ENCODE measurements around the gene WDCP.

Gene WDCP

DNA sequence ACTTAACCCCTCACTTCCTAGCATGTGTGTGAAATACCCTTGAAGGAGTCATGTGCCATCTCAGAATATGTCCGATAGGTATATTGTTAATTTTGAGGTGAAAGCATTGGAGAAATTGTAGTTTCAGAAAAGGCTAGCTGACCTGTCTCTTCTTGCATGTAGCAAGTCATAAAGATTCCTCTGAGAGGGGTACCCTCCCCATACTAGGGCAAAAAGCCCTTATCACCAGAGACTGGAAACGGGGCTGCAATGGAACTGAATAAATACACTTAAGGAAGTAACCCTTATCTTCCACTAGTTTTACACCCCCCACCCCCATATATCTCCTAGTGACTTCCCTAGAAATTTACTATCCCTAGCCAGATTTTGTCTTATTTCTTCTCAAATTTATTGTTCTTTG lies 30.7 kb upstream of the WDCP start:
- Histone ChIP-seq H3K9ac (ENCODE audit: low read length) (no peak overlapping the region), H3K27me3 (ENCODE audit: control insufficient read depth, insufficient read depth, low read length) (no peaks in the 10 kb centered on the region), H3K36me3 (ENCODE audit: control insufficient read depth, insufficient read depth, low read length) (peaks cover 13% of the 10 kb centered on the region), H3K4me1 (ENCODE audit: control insufficient read depth, insufficient read depth, low read length) (peaks cover 8% of the 10 kb centered on the region), H3K27ac (ENCODE audit: low read depth, low read length) (peak overlapping the region; percentile 95), H3K4me3 (ENCODE audit: low read length) (peak overlapping the region; percentile 76)

DNA sequence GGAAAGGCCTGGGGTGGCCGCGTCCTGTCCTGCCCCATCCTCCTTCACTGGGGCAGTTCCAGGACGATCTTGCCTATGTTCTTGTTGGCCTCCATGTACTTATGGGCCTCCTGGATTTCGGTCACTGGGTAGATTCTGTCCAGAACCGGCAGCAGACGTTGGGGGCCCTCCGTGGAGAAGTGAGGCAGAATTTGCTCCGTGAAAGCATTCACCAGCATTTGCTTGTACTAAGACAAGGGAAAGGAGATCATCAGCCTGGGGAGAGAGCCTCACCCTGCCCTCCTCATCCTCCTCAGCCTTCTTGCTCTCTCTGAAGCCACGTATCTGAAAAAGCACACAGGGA lies 30.3 kb upstream of the WDCP start:
- H3K4me1 ChIP-seq (ENCODE audit: control insufficient read depth, insufficient read depth, low read length): peaks cover 8% of the 10 kb centered on the region
- H3K27ac ChIP-seq (ENCODE audit: low read depth, low read length): peak overlapping the region; percentile 95
- peak overlapping the region; percentile 76 for H3K4me3 ChIP-seq (ENCODE audit: low read length)
- no peaks in the 10 kb centered on the region for H3K27me3 ChIP-seq (ENCODE audit: control insufficient read depth, insufficient read depth, low read length)
- peaks cover 10% of the 10 kb centered on the region for H3K36me3 ChIP-seq (ENCODE audit: control insufficient read depth, insufficient read depth, low read length)
- H3K9ac ChIP-seq (ENCODE audit: low read length): peak overlapping the region; percentile 86

DNA sequence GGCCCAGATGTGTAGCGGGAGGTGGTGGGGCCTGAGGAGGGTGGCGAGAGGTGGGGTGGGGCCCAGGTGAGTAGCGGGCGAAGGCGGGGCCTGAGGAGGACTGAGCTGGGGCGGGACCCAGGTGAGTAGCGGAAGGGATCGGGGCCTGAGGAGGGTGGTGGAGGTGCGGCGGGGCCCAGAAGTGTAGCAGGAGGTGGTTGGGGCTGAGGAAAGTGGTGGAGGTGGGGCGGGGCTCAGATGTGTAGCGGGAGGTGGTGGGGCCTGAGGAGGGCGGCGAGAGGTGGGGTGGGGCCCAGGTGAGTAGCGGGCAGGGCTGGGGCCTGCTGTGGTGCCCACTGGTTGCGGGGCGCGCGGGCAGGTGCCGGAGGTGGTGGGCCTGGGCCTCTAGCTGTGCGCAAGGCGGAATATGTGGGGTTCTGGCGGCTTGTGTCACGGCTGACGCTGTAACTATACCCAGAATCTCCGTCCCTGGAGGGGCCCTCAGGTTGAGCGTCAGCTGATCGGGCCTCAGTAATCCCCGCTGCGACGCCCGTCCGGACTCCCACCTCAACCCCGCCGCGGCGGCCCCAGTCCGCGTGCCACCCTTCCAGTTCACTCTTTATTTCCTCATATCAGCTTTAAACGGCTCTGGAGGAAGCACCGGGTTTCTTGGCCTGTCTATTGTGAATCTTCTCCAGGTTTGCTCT lies 29.8 kb upstream of the WDCP start:
- peaks cover 10% of the 10 kb centered on the region for H3K36me3 ChIP-seq (ENCODE audit: control insufficient read depth, insufficient read depth, low read length)
- no peaks in the 10 kb centered on the region for H3K27me3 ChIP-seq (ENCODE audit: control insufficient read depth, insufficient read depth, low read length)
- H3K27ac ChIP-seq (ENCODE audit: low read depth, low read length): peak overlapping the region; percentile 95
- peak overlapping the region; percentile 86 for H3K9ac ChIP-seq (ENCODE audit: low read length)
- peaks cover 8% of the 10 kb centered on the region for H3K4me1 ChIP-seq (ENCODE audit: control insufficient read depth, insufficient read depth, low read length)
- peak overlapping the region; percentile 76 for H3K4me3 ChIP-seq (ENCODE audit: low read length)

DNA sequence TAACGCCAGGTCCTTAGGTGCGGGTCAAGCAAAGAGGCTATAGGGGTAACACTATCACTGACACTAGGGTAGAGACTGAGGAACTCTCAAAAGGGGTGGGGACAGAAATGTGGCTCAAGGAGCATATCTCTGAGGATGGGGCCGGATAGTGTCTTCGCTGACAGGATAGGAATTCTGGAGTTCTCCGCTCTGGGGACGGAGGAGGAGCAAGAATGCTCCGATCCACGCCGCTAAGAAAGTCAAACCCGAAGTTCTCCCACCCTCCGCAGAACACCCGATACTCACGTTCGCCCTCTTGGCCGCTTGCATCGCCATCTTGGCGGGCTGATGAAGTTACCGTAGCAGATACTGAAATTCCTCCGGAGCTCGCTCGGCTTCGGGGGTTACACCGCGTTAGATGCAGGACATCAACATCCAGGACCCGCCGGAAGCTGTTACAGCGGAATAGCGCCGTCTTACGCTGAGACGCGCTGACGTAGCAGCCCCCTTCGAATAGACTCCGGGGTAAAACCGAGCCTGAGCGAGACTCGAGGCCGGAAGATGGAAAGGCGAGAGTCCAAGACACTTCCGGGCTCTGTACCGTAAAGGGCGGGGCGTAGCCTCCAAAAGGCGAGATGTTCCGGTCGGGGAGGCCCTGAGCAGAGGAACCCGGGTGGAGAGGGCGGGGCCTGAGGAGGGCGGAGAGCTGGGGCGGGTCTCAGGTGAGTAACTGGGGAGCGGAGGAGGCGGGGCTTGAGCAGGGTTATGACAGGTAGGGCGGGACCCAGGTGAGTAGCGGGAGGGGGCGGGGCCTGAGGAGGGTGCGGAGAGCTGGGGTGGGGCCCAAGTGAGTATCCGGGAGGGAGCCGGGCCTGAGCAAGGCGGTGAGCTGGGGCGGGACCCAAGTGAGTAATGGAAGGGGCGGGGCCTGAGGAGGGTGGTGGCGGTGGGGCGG lies 29.0 kb upstream of the WDCP start, which contains the start of gene SF3B6:
TSS of gene SF3B6 (minus strand) at position 412 of the 934 bp plus-strand sequence. CDS start at position 315, 97 bp downstream.
- Histone ChIP-seq H3K27me3 (ENCODE audit: control insufficient read depth, insufficient read depth, low read length) (no peaks in the 10 kb centered on the region), H3K4me1 (ENCODE audit: control insufficient read depth, insufficient read depth, low read length) (peaks cover 8% of the 10 kb centered on the region), H3K27ac (ENCODE audit: low read depth, low read length) (peak within 1 kb of the TSS; percentile 95), H3K4me3 (ENCODE audit: low read length) (peak within 1 kb of the TSS; percentile 99), H3K36me3 (ENCODE audit: control insufficient read depth, insufficient read depth, low read length) (peaks cover 10% of the 10 kb centered on the region), H3K9ac (ENCODE audit: low read length) (peak within 1 kb of the TSS; percentile 99)

DNA sequence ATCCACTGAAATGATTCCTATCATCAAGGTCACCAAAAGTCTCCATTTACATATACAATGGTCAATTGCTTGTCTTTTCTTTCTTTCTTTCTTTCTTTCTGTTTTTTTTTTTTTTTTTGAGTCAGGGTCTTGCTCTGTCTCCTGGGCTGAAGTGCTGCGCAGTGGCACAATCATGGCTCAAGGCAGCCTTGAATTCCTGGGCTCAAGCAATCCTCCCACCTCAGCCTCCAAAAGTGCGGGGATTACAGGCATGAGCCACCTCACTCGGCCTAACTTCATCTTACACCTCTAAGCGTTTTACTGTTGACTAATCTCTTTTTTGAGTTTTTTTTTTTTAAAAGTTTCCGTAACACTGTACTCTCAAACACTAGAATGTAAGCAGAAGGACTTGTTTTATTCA lies 28.1 kb upstream of the WDCP start:
- Histone ChIP-seq H3K9ac (ENCODE audit: low read length) (no peak overlapping the region), H3K36me3 (ENCODE audit: control insufficient read depth, insufficient read depth, low read length) (peaks cover 10% of the 10 kb centered on the region)

DNA sequence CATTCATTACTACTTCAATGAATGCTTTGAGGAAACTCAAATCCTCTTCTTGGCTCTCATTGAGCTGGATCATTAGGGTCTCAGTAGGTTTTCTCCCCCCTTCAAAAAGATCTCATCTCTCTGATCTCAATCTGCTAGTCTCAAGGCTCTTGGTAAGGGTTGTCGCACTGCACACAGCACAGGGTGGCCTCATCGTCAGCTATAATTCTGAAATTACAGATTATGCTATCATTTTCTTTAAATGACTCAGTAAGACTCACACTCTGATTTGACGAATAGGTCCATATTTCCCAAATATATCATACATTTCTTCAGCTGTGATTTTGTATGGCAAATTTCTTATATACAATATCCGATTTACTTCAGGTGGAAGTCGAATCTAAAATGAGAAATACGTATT lies 26.6 kb upstream of the WDCP start:
- no peak overlapping the region for H3K27ac ChIP-seq (ENCODE audit: low read depth, low read length)
- H3K36me3 ChIP-seq (ENCODE audit: control insufficient read depth, insufficient read depth, low read length): peaks cover 12% of the 10 kb centered on the region
- no peak overlapping the region for H3K4me3 ChIP-seq (ENCODE audit: low read length)
- H3K4me1 ChIP-seq (ENCODE audit: control insufficient read depth, insufficient read depth, low read length): peaks cover 8% of the 10 kb centered on the region
- no peaks in the 10 kb centered on the region for H3K27me3 ChIP-seq (ENCODE audit: control insufficient read depth, insufficient read depth, low read length)
- H3K9ac ChIP-seq (ENCODE audit: low read length): no peak overlapping the region

More for the DNA sequence above, 28.1 kb upstream of the WDCP start:
- H3K4me3 ChIP-seq (ENCODE audit: low read length): peak overlapping the region; percentile 99
- no peaks in the 10 kb centered on the region for H3K27me3 ChIP-seq (ENCODE audit: control insufficient read depth, insufficient read depth, low read length)
- peaks cover 8% of the 10 kb centered on the region for H3K4me1 ChIP-seq (ENCODE audit: control insufficient read depth, insufficient read depth, low read length)
- no peak overlapping the region for H3K27ac ChIP-seq (ENCODE audit: low read depth, low read length)

DNA sequence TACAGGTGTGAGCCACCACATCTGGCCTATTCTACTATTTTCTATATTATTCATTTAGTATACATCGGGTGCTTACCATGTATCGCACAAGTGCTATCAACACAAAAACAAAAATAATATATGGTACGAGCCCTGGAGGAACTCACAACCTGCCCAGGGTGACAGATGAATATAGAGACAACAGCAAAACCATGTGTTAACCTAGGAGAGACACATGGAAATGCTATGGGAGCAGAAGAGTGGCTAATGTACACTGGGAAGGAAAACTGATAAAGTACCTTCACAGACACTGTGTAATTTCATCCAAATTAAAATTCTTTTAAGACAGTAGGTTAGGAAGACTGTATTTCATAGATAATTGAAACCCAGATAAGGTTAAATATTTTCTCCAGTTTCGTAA lies 25.1 kb upstream of the WDCP start:
- H3K4me1 ChIP-seq (ENCODE audit: control insufficient read depth, insufficient read depth, low read length): peaks cover 4% of the 10 kb centered on the region
- no peaks in the 10 kb centered on the region for H3K27me3 ChIP-seq (ENCODE audit: control insufficient read depth, insufficient read depth, low read length)
- no peak overlapping the region for H3K9ac ChIP-seq (ENCODE audit: low read length)
- no peak overlapping the region for H3K27ac ChIP-seq (ENCODE audit: low read depth, low read length)
- H3K4me3 ChIP-seq (ENCODE audit: low read length): no peak overlapping the region
- H3K36me3 ChIP-seq (ENCODE audit: control insufficient read depth, insufficient read depth, low read length): peaks cover 13% of the 10 kb centered on the region

DNA sequence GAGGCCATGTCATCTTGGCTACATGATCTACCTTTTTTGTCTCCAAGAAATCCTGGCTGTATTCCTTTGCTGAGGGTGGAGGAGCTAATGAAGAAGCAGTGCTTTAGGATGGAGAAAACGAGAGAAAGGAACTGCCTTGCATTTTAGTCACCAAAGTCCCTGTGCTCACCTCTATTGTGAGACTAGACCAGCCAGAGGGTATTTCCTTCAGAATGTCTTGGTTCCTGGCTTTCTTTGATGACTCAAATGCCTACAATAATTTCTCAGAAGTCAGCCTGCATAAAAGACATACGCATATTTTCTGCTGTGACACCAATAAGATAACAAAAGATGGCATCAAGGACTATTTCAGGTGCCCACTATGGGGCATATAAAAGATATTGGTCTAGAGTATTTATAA lies 18.1 kb upstream of the WDCP start:
- Histone ChIP-seq H3K4me1 (ENCODE audit: control insufficient read depth, insufficient read depth, low read length) (no peaks in the 10 kb centered on the region), H3K27me3 (ENCODE audit: control insufficient read depth, insufficient read depth, low read length) (no peaks in the 10 kb centered on the region), H3K27ac (ENCODE audit: low read depth, low read length) (no peak overlapping the region), H3K36me3 (ENCODE audit: control insufficient read depth, insufficient read depth, low read length) (peaks cover 14% of the 10 kb centered on the region), H3K9ac (ENCODE audit: low read length) (no peak overlapping the region), H3K4me3 (ENCODE audit: low read length) (no peak overlapping the region)

DNA sequence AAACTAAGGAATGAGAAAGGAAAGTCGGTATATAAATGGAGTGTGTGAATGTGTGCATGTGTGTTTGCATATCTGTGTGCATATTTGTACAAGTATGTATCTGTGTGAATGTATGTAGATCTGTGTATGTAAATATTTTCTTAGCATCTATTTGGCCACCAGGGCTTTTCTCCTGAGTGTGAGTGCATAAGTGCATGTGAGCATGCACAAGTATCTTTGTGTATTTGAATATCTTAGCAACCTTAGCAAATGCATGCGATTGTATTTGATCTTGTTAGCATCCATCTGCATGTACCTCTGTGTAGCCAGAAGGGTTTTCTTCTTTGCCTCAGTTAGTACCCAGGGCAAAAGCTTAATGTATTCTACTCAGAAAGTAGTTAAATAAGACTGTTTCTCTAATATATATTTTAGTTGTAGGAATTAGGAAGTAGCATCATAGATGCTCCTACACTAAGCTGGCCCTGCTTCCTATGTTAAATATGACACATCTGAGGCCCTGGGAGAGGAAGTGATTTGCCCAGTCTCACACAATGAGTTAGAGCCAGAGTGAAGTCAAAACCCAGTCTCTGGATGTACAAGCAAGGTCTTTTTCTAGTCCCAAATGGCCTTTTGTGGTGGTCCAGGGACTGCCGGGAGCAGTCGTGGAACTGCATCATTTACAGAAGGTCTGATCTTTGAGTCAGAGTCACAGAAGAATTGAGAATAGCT lies 11.5 kb upstream of the WDCP start:
- Histone ChIP-seq H3K27ac (ENCODE audit: low read depth, low read length) (no peak overlapping the region), H3K4me1 (ENCODE audit: control insufficient read depth, insufficient read depth, low read length) (no peaks in the 10 kb centered on the region), H3K4me3 (ENCODE audit: low read length) (no peak overlapping the region), H3K9ac (ENCODE audit: low read length) (no peak overlapping the region), H3K27me3 (ENCODE audit: control insufficient read depth, insufficient read depth, low read length) (no peaks in the 10 kb centered on the region), H3K36me3 (ENCODE audit: control insufficient read depth, insufficient read depth, low read length) (no peaks in the 10 kb centered on the region)

DNA sequence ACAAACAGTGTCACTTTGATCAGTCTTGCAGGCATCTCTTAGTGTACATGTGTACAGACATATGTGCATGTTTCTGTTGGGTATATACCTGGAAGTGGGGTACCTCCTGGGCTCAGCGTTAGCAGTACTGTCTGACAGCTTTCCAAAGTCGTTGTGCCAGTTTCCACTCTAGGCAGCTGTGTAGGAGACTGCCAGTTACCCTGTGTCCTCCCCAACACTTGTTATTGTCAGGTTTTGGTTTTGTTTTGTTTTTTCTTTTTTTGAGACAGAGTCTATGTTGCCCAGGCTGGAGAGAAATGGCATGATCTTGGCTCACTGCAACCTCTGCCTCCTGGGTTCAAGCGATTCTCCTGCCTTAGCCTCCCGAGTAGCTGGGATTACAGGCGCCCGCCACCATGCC lies 8.6 kb upstream of the WDCP start:
- Histone ChIP-seq H3K36me3 (ENCODE audit: control insufficient read depth, insufficient read depth, low read length) (no peaks in the 10 kb centered on the region), H3K9ac (ENCODE audit: low read length) (no peak overlapping the region), H3K27ac (ENCODE audit: low read depth, low read length) (no peak overlapping the region), H3K4me3 (ENCODE audit: low read length) (no peak overlapping the region), H3K4me1 (ENCODE audit: control insufficient read depth, insufficient read depth, low read length) (no peaks in the 10 kb centered on the region), H3K27me3 (ENCODE audit: control insufficient read depth, insufficient read depth, low read length) (no peaks in the 10 kb centered on the region)

DNA sequence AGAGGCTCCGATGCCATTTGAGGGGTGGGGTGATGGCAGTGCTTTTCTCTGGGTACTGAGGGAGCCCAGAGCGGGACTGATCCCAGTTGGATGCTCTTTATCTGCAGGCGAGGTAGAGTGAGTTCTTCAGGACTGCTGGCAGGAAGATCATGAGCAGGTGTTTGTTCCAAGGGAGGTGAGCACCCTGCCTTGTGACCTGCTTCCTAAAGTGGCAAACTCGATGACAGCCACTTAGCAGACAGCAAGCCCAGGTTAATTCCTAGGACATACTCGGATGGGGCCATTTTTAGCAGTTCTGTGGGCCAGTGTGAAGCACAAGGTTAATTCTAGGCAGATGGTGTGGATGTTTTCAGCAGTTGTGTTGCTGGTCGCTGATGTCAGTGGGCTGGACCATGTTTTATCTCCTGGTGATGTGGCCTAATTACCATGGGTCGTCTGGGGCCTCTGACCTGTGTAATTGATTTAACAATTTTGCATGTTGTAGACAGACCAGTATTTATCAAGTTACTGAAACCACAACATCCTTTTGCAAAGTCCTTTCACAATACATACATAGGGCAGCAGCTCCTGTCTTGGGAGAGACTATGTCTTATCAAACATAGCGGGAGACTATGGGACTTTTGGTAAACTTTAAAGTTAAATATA lies 7.3 kb upstream of the WDCP start:
- no peak overlapping the region for H3K4me3 ChIP-seq (ENCODE audit: low read length)
- H3K4me1 ChIP-seq (ENCODE audit: control insufficient read depth, insufficient read depth, low read length): no peaks in the 10 kb centered on the region
- no peak overlapping the region for H3K9ac ChIP-seq (ENCODE audit: low read length)
- no peaks in the 10 kb centered on the region for H3K27me3 ChIP-seq (ENCODE audit: control insufficient read depth, insufficient read depth, low read length)
- H3K27ac ChIP-seq (ENCODE audit: low read depth, low read length): no peak overlapping the region
- H3K36me3 ChIP-seq (ENCODE audit: control insufficient read depth, insufficient read depth, low read length): no peaks in the 10 kb centered on the region

DNA sequence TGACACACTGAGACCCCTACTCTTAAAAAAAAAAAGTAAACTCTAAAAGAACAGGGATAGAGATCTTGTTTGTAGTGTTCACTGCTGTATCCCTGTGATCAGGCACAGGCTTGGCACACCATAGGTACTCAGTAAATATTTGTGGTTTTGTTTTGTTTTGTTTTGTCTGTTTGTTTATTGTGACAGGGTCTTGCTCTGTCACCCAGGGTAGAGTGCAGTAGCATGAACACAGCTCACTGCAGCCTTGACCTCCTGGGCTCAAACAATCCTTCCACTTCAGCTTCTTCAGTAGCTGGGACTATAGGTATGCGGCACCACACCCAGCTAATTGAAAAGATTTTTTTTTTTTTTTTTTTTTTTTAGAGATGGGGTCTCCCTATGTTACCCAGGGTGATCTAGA lies 5.8 kb upstream of the WDCP start:
- H3K27ac ChIP-seq (ENCODE audit: low read depth, low read length): no peak overlapping the region

More for the DNA sequence above, 5.8 kb upstream of the WDCP start:
- H3K4me3 ChIP-seq (ENCODE audit: low read length): no peak overlapping the region
- no peaks in the 10 kb centered on the region for H3K36me3 ChIP-seq (ENCODE audit: control insufficient read depth, insufficient read depth, low read length)
- H3K4me1 ChIP-seq (ENCODE audit: control insufficient read depth, insufficient read depth, low read length): no peaks in the 10 kb centered on the region
- peaks cover 4% of the 10 kb centered on the region for H3K27me3 ChIP-seq (ENCODE audit: control insufficient read depth, insufficient read depth, low read length)
- no peak overlapping the region for H3K9ac ChIP-seq (ENCODE audit: low read length)
